Spleen (tissue), 11 donors: ENCODE data around the gene PMVK. TPM values are rescaled to one million over a fixed set of nuclear protein-coding genes. Genes with fewer than 3 reads are reported as not detected.

Source experiments
- DNase-seq: peaks from one replicate; pipeline ENCODE4 v3.0.0-alpha.2; 2020
- H3K27ac ChIP-seq, 8 donors: fragments of 200-600 bp; sonication (generic) in 7 of 8; 1 replicate in 4 of 8; 2 replicates in 4 of 8; pipeline versions ENCODE4 v1.5.0 to v1.8.0; 2016 to 2021; ENCODE audit warnings: inconsistent platforms in 4 of 8, mild to moderate bottlenecking in 4 of 8, moderate library complexity in 1 of 8
- H3K27me3 ChIP-seq, 7 donors: fragments of 200-600 bp; sonication (generic) in 6 of 7; replicated peaks in 1 of 7; 1 replicate in 4 of 7; 2 replicates in 3 of 7; pipeline versions ENCODE4 v1.5.0 to v1.8.0; 2016 to 2021; ENCODE audit warnings: inconsistent platforms in 3 of 7, mild to moderate bottlenecking in 1 of 7
- H3K36me3 ChIP-seq, 6 donors: fragments of 200-600 bp; sonication (generic) in 5 of 6; 1 replicate in 4 of 6; 2 replicates in 2 of 6; pipeline versions ENCODE4 v1.5.0 to v1.8.0; 2016 to 2021; ENCODE audit warnings: inconsistent platforms in 2 of 6
- H3K4me1 ChIP-seq, 6 donors: fragments of 200-600 bp; sonication (generic) in 5 of 6; 1 replicate in 3 of 6; 2 replicates in 3 of 6; pipeline versions ENCODE4 v1.5.0 to v1.8.0; 2016 to 2021; ENCODE audit warnings: inconsistent platforms in 3 of 6
- H3K4me3 ChIP-seq, 8 donors: fragments of 200-600 bp; sonication (generic) in 7 of 8; 1 replicate in 4 of 8; 2 replicates in 4 of 8; pipeline versions ENCODE4 v1.5.0 to v1.8.0; 2016 to 2021; ENCODE audit warnings: inconsistent platforms in 4 of 8, mild to moderate bottlenecking in 4 of 8, moderate library complexity in 2 of 8
- H3K9me3 ChIP-seq, 8 donors: fragments of 200-600 bp; sonication (generic) in 7 of 8; 1 replicate in 4 of 8; 2 replicates in 4 of 8; pipeline versions ENCODE4 v1.5.0 to v1.8.0; 2016 to 2021; ENCODE audit warnings: inconsistent platforms in 4 of 8
- CTCF ChIP-seq, 11 experiments: fragments of 200-600 bp in 7 of 11; fragments of 450-650 bp in 4 of 11; sonication (generic) in 4 of 11; IDR thresholded peaks in 8 of 11; conservative IDR thresholded peaks in 3 of 11; 1 replicate in 7 of 11; 2 replicates in 4 of 11; pipeline versions ENCODE4 v1.4.0 to v1.8.0; 2016 to 2021; ENCODE audit warnings: antibody characterized with exemption in 11 of 11, inconsistent platforms in 4 of 11, mild to moderate bottlenecking in 1 of 11
- POLR2A ChIP-seq, 3 donors: fragments of 450-650 bp; IDR thresholded peaks; one replicate each; pipeline ENCODE4 v1.5.1; 2017; ENCODE audit warnings: antibody characterized with exemption in 3 of 3, mild to moderate bottlenecking in 1 of 3
- POLR2AphosphoS5 ChIP-seq, 3 donors: sonication (generic); formaldehyde crosslinking; IDR thresholded peaks; one replicate each; pipeline ENCODE4 v1.5.1; 2017; ENCODE audit warnings: antibody characterized with exemption in 3 of 3
- WGBS, 5 donors: extraction: QIAGEN DNeasy Blood & Tissue Kit in 3 of 5; methylation state at CpG; one replicate each; pipeline versions ENCODE4 v1.1.5 to v1.1.7; 2013 to 2018; 5-methylcytosine and 5-hydroxymethylcytosine counted together
- intact Hi-C: fragments of 100-400 bp; cut with DNase I; formaldehyde crosslinking; loops from one replicate; pipeline ENCODE4 v1.15.0; 2023; ENCODE audit warnings: low total_unique reads
- polyA plus RNA-seq, 3 donors: library from polyadenylated mRNA; stranded (reverse); fragments of 200-250 nt; gene quantifications; one replicate each; pipeline ENCODE4 v1.2.1, GENCODE V29; 2013
- total RNA-seq, 7 donors: library from RNA; depleted of rRNA in 3 of 7; stranded (reverse); fragments of >200 nt in 3 of 7; fragmentation: NEBNext Ultra II Directional in 4 of 7; extraction: Animal tissue kit (Norgen Biotek cat#: 25700) in 4 of 7; gene quantifications; one replicate each; pipeline versions ENCODE4 v1.1.0 to v1.2.1, GENCODE V29; 2016 to 2021
- donor health status: healthy with polysubstance abuse.
- donor health status: DM: no; HTN: no; CAD: no; lungs with moderate emphysema.
- donor health status: DM: no; HTN: no; CAD: no.
- donor health status: Bipolar disorder and iron deficiency.
- donor health status: healthy.
- donor health status: DM: no; HTN: no; CAD: no.
- donor health status: DM: yes; HTN: yes; CAD: no.

Gene PMVK
- total and polyA plus RNA-seq, 10 donors = 12.4 to 68.8 (median 35.4) TPM

DNA sequence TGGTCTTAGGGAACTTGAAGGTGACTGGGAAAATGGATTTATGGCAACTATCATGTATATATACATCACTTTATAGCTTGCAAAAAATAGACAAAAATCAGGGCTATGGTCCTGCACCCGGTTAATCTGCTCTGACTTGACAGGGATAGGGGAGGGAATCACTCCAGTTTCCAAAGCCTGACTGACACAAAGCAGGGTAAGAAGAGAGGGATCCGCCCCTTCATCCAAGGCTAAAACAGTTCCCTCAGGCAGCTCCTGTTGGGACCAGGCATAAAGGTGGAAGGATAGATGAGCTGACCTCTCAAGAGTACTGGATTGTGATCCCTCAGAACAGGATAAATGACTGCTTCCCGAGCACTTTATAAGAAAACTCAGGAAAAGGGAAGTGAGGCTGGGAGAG is 18.0 kb upstream of the PMVK start:
- WGBS, 5 donors = 52 to 72% (median 66%) methylated on average over 3 of the region's 3 CpGs
- Histone ChIP-seq H3K27me3 (no peaks in the 10 kb centered on the region), H3K9me3 (no peaks in the 10 kb centered on the region), H3K27ac (peak overlapping the region in 7 of 8 donors; percentile 35 to 89 (median 83)), H3K36me3 (peaks cover 0 to 42% (median 30%) of the 10 kb centered on the region in 6 donors), H3K4me1 (peaks cover 52 to 92% (median 74%) of the 10 kb centered on the region in 6 donors), H3K4me3 (peak overlapping the region in 7 of 8 donors; percentile 52 to 78 (median 61))
- no peak for DNase-seq
- TF ChIP-seq POLR2AphosphoS5 (IDR thresholded peaks at IDR 0.05) = no peak
- intact Hi-C loops = no loop called here

GRCh38 chr1:154953611-154954038 is 17.1 kb upstream of the PMVK start:
- peak overlapping the region in 7 of 8 donors; percentile 36 to 89 (median 83) for H3K27ac ChIP-seq
- H3K27me3 ChIP-seq = no peaks in the 10 kb centered on the region
- peak overlapping the region in 2 of 8 donors; percentile 9 to 78 for H3K4me3 ChIP-seq
- DNase-seq = peak; percentile 46
- WGBS, 5 donors = 67 to 87% (median 73%) methylated on average over 2 of the region's 2 CpGs
- H3K36me3 ChIP-seq = peaks cover 0 to 40% (median 20%) of the 10 kb centered on the region in 6 donors
- intact Hi-C loops = no loop called here
- peaks cover 51 to 83% (median 69%) of the 10 kb centered on the region in 6 donors for H3K4me1 ChIP-seq
- H3K9me3 ChIP-seq = no peaks in the 10 kb centered on the region
- TF ChIP-seq POLR2AphosphoS5 (IDR thresholded peaks at IDR 0.05) (no peak), POLR2A (IDR thresholded peaks at IDR 0.05) (no peak), CTCF (IDR thresholded peaks at IDR 0.05 in 8 of 11, conservative IDR thresholded peaks at IDR 0.05 in 3 of 11) (no peak)

GRCh38 chr1:154952664-154953063 is 16.1 kb upstream of the PMVK start:
- TF ChIP-seq POLR2AphosphoS5 (IDR thresholded peaks at IDR 0.05) (no peak), POLR2A (IDR thresholded peaks at IDR 0.05) (no peak), CTCF (IDR thresholded peaks at IDR 0.05 in 8 of 11, conservative IDR thresholded peaks at IDR 0.05 in 3 of 11) (no peak)
- no peak for DNase-seq
- Histone ChIP-seq H3K9me3 (no peaks in the 10 kb centered on the region), H3K27me3 (no peaks in the 10 kb centered on the region), H3K4me1 (peaks cover 51 to 75% (median 66%) of the 10 kb centered on the region in 6 donors), H3K36me3 (peaks cover 0 to 41% (median 23%) of the 10 kb centered on the region in 6 donors), H3K27ac (peak overlapping the region; percentile 28 to 89 (median 82)), H3K4me3 (peak overlapping the region in 1 of 8 donors; percentile 78)
- WGBS, 5 donors = 69 to 81% (median 75%) methylated on average over 6 of the region's 6 CpGs
- intact Hi-C loops = no loop called here

- H3K27me3 ChIP-seq = no peaks in the 10 kb centered on the region
- peaks cover 0 to 46% (median 28%) of the 10 kb centered on the region in 6 donors for H3K36me3 ChIP-seq
- H3K4me1 ChIP-seq = peaks cover 51 to 69% (median 65%) of the 10 kb centered on the region in 6 donors
- H3K4me3 ChIP-seq = peak overlapping the region in 5 of 8 donors; percentile 1 to 78 (median 19)
- intact Hi-C loops = no loop called here
- DNase-seq = peak; percentile 87
- 33 to 47% (median 38%) methylated on average over 15 of the region's 15 CpGs for WGBS, 5 donors
- TF ChIP-seq CTCF (IDR thresholded peaks at IDR 0.05 in 8 of 11, conservative IDR thresholded peaks at IDR 0.05 in 3 of 11) = no peak
- peak; percentile 11 to 56 (median 37) for TF ChIP-seq POLR2AphosphoS5 (IDR thresholded peaks at IDR 0.05)
- no peaks in the 10 kb centered on the region for H3K9me3 ChIP-seq
- H3K27ac ChIP-seq = peak overlapping the region; percentile 28 to 89 (median 82)
Observed at GRCh38 chr1:154951901-154952657, 15.6 kb upstream of the PMVK start.
